Suprapubic skin (tissue), 3 donors: Measurements from ENCODE around the gene BAG3.

Source experiments
- POLR2A ChIP-seq, 2 donors: fragments of 450-650 bp; IDR thresholded peaks; one replicate each; pipeline ENCODE4 v1.6.1; 2017; ENCODE audit warnings: antibody characterized with exemption in 2 of 2, mild to moderate bottlenecking in 2 of 2, moderate library complexity in 2 of 2
- TF ChIP-seq, protein P1 (sequence below), 2 donors: fragments of 200-600 bp in 1 of 2; fragments of 450-650 bp in 1 of 2; sonication (generic) in 1 of 2; IDR thresholded peaks; one replicate each; pipeline ENCODE4 v1.5.1; 2016 to 2019; ENCODE audit warnings: antibody characterized with exemption in 2 of 2, mild to moderate bottlenecking in 1 of 2, moderate library complexity in 1 of 2

DNA sequence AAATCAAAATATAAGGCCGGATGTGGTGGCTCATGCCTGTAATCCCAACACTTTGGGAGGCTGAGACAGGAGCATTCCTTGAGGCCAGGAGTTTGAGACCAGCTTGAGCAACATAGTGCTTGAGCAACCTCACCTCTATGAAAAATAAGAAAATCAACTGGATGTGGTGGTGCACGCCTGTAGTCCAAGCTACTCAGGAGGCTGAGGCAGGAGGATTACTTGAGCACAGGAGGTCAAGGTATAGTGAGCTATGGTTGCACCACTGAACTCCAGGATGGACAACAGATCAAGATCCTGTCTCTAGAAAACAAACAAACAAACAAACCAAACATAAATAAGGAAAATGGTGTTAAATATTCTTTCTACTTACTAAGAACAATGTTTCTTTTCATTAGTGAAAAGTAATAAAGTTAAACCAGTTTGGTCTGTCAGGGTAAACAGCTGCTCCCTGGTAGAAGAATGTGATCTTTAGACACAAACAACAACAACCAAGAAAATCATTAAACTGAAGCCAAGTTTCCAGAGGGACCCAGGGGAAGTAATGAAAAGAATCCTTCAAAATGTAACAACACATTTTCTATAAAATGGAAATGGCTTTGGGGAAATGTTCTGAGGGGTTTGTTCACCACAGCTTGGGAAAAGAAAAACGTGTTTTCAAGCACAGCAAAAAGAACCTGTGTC is 17.5 kb upstream of the BAG3 start:
- TF ChIP-seq, protein P1, sequence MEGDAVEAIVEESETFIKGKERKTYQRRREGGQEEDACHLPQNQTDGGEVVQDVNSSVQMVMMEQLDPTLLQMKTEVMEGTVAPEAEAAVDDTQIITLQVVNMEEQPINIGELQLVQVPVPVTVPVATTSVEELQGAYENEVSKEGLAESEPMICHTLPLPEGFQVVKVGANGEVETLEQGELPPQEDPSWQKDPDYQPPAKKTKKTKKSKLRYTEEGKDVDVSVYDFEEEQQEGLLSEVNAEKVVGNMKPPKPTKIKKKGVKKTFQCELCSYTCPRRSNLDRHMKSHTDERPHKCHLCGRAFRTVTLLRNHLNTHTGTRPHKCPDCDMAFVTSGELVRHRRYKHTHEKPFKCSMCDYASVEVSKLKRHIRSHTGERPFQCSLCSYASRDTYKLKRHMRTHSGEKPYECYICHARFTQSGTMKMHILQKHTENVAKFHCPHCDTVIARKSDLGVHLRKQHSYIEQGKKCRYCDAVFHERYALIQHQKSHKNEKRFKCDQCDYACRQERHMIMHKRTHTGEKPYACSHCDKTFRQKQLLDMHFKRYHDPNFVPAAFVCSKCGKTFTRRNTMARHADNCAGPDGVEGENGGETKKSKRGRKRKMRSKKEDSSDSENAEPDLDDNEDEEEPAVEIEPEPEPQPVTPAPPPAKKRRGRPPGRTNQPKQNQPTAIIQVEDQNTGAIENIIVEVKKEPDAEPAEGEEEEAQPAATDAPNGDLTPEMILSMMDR (IDR thresholded peaks at IDR 0.05), result no peak
- TF ChIP-seq POLR2A (IDR thresholded peaks at IDR 0.05), result no peak
